Right renal cortex interstitium (tissue), 3 donors: ENCODE data around the gene SLC16A7. TPM values are rescaled to one million over a fixed set of nuclear protein-coding genes. Genes with fewer than 3 reads are reported as not detected.
"Not testable (repeated sequence)": the region's sequence is repeated elsewhere in the genome, so short reads cannot be mapped to it uniquely, and the experiment has no call there.

Experiments
- DNase-seq, 3 donors: peaks; one replicate each; pipeline ENCODE4 v3.0.0-alpha.2; 2013; ENCODE audit warnings: low read depth in 3 of 3, low spot score in 2 of 3
- polyA plus RNA-seq, 3 donors: library from polyadenylated mRNA; unstranded; fragments of 120-200 nt; gene quantifications; one replicate each; pipeline ENCODE4 v1.2.1, GENCODE V29; 2013; ENCODE audit not compliant: insufficient read length in 3 of 3

SLC16A7 gene
- polyA plus RNA-seq, 3 donors, result 3.6 to 5.7 (median 4.1) TPM

GRCh38 chr12:59733200-59733599, 137.4 kb downstream of the SLC16A7 start:
- DNase-seq, result no peak

- no peak for DNase-seq
These were observed 138.5 kb downstream of the SLC16A7 start for GRCh38 chr12:59734371-59734770.

GRCh38 chr12:59735231-59735630, 139.4 kb downstream of the SLC16A7 start:
- DNase-seq, result no peak

- no peak for DNase-seq
These were observed 140.5 kb downstream of the SLC16A7 start for GRCh38 chr12:59736359-59736758.

- no peak for DNase-seq
These were observed 141.0 kb downstream of the SLC16A7 start for GRCh38 chr12:59736786-59737185.

GRCh38 chr12:59737725-59738463, 142.1 kb downstream of the SLC16A7 start:
- no peak for DNase-seq

- DNase-seq, result no peak
These were observed 147.0 kb downstream of the SLC16A7 start for GRCh38 chr12:59742841-59743240.

GRCh38 chr12:59744564-59744963, 148.7 kb downstream of the SLC16A7 start:
- DNase-seq, result no peak

- DNase-seq, result not testable (repeated sequence)
These were observed 155.3 kb downstream of the SLC16A7 start for GRCh38 chr12:59751091-59751490.

- DNase-seq, result no peak
These were observed 165.7 kb downstream of the SLC16A7 start for GRCh38 chr12:59761542-59761941.

GRCh38 chr12:59763835-59764234, 168.0 kb downstream of the SLC16A7 start:
- no peak for DNase-seq

- DNase-seq, result no peak
These were observed 172.2 kb downstream of the SLC16A7 start for GRCh38 chr12:59768031-59768430.

- no peak for DNase-seq
These were observed 184.8 kb downstream of the SLC16A7 start for GRCh38 chr12:59780605-59781135.

GRCh38 chr12:59787610-59788009, 191.8 kb downstream of the SLC16A7 start:
- no peak for DNase-seq

- no peak for DNase-seq
These were observed 196.8 kb downstream of the SLC16A7 start for GRCh38 chr12:59792647-59793046.

GRCh38 chr12:59803735-59804134, 207.9 kb downstream of the SLC16A7 start:
- DNase-seq, result no peak

- no peak for DNase-seq
These were observed 212.6 kb downstream of the SLC16A7 start for GRCh38 chr12:59808317-59808910.

GRCh38 chr12:59811991-59812390, 216.2 kb downstream of the SLC16A7 start:
- no peak for DNase-seq

GRCh38 chr12:59812716-59813115, 216.9 kb downstream of the SLC16A7 start:
- DNase-seq, result no peak

GRCh38 chr12:59820594-59821011, 224.8 kb downstream of the SLC16A7 start:
- no peak for DNase-seq

- DNase-seq, result no peak
These were observed 227.7 kb downstream of the SLC16A7 start for GRCh38 chr12:59823567-59823966.

GRCh38 chr12:59827767-59828166, 231.9 kb downstream of the SLC16A7 start:
- no peak for DNase-seq
